ENCODE measurements around the gene MRPL33. TPM values are rescaled to one million over a fixed set of nuclear protein-coding genes. Genes with fewer than 3 reads are reported as not detected.

The MRPL33 gene
- total RNA-seq, 2 donors from 2014 or later, result 99.5 to 118 TPM

GRCh38 chr2:27724905-27725701 is 46.4 kb upstream of the MRPL33 start:
- Histone ChIP-seq H3K9me3 (no peaks in the 10 kb centered on the region), H3K4me3 (no peak overlapping the region), H3K27me3 (replicated peaks; ENCODE audit: insufficient read depth) (no peaks in the 10 kb centered on the region), H3K4me1 (ENCODE audit: control insufficient read depth in 1 of 2, low read depth in 2 of 2) (peaks cover 22 to 67% of the 10 kb centered on the region in 2 donors), H3K27ac (peak overlapping the region; percentile 92 to 98), H3K36me3 (no peaks in the 10 kb centered on the region)
- TF ChIP-seq, protein P1, sequence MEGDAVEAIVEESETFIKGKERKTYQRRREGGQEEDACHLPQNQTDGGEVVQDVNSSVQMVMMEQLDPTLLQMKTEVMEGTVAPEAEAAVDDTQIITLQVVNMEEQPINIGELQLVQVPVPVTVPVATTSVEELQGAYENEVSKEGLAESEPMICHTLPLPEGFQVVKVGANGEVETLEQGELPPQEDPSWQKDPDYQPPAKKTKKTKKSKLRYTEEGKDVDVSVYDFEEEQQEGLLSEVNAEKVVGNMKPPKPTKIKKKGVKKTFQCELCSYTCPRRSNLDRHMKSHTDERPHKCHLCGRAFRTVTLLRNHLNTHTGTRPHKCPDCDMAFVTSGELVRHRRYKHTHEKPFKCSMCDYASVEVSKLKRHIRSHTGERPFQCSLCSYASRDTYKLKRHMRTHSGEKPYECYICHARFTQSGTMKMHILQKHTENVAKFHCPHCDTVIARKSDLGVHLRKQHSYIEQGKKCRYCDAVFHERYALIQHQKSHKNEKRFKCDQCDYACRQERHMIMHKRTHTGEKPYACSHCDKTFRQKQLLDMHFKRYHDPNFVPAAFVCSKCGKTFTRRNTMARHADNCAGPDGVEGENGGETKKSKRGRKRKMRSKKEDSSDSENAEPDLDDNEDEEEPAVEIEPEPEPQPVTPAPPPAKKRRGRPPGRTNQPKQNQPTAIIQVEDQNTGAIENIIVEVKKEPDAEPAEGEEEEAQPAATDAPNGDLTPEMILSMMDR (IDR thresholded peaks at IDR 0.05), result no peak
- peak; percentile 63 for ATAC-seq (ENCODE audit: insufficient number of reproducible peaks, low FRiP score, low read depth)
- DNase-seq (ENCODE audit: low spot score), result no peak

DNA sequence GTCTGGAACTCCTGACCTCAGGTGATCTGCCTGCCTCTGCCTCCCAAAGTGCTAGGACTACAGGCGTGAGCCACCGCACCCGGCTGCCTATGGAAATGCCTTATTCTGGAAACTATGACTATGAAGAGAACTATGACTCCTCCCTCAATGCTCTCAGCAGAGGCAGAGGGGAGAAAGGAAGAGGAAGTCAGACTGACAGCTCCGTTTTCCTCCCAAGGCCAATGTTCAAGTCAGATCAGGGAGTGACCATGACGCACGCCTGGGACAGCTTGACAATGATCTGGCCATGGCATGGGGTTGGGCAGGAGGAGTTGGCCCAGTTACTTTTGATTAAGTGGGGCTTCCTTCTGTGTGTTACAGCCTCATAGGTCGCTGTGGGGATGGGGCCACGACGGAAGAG is 44.3 kb upstream of the MRPL33 start:
- TF ChIP-seq, protein P1 (IDR thresholded peaks at IDR 0.05), result no peak
- Histone ChIP-seq H3K9me3 (no peaks in the 10 kb centered on the region), H3K4me1 (ENCODE audit: control insufficient read depth in 1 of 2, low read depth in 2 of 2) (peaks cover 16 to 45% of the 10 kb centered on the region in 2 donors), H3K36me3 (no peaks in the 10 kb centered on the region), H3K27me3 (replicated peaks; ENCODE audit: insufficient read depth) (no peaks in the 10 kb centered on the region), H3K4me3 (no peak overlapping the region), H3K27ac (peak overlapping the region; percentile 92 to 98)
- ATAC-seq (ENCODE audit: insufficient number of reproducible peaks, low FRiP score, low read depth) (no peak), DNase-seq (ENCODE audit: low spot score) (no peak)

GRCh38 chr2:27728081-27728858 is 43.2 kb upstream of the MRPL33 start:
- no peak for ATAC-seq (ENCODE audit: insufficient number of reproducible peaks, low FRiP score, low read depth)
- Histone ChIP-seq H3K27me3 (replicated peaks; ENCODE audit: insufficient read depth) (no peaks in the 10 kb centered on the region), H3K27ac (no peak overlapping the region), H3K36me3 (no peaks in the 10 kb centered on the region), H3K4me3 (no peak overlapping the region), H3K9me3 (no peaks in the 10 kb centered on the region), H3K4me1 (ENCODE audit: control insufficient read depth in 1 of 2, low read depth in 2 of 2) (peaks cover 16 to 43% of the 10 kb centered on the region in 2 donors)
- TF ChIP-seq, protein P1 (IDR thresholded peaks at IDR 0.05), result no peak
- no peak for DNase-seq (ENCODE audit: low spot score)

DNA sequence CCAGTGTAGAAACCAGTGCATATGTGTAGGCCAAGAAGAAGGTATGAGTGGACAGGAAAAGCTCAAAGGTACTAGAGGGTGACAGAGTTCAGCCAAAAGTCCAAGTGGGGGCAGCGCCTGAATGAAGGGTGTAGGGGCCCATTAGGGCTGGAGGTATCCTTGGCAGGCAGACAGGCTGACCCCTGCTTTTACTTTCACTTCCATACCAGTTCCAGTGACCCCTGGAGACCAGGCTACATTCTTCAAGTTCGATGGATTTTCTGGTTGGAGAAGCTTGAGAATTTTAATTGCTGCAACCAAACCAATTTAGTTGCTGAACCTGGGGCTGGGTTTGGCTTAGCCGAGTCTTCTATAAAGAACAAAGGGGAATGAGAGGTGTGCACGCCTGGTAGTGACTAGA is 42.3 kb upstream of the MRPL33 start:
- DNase-seq (ENCODE audit: low spot score) (no peak), ATAC-seq (ENCODE audit: insufficient number of reproducible peaks, low FRiP score, low read depth) (no peak)
- Histone ChIP-seq H3K4me1 (ENCODE audit: control insufficient read depth in 1 of 2, low read depth in 2 of 2) (peaks cover 13 to 36% of the 10 kb centered on the region in 2 donors), H3K27ac (no peak overlapping the region), H3K4me3 (no peak overlapping the region), H3K36me3 (no peaks in the 10 kb centered on the region), H3K9me3 (no peaks in the 10 kb centered on the region), H3K27me3 (replicated peaks; ENCODE audit: insufficient read depth) (no peaks in the 10 kb centered on the region)
- TF ChIP-seq, protein P1 (IDR thresholded peaks at IDR 0.05), result no peak

DNA sequence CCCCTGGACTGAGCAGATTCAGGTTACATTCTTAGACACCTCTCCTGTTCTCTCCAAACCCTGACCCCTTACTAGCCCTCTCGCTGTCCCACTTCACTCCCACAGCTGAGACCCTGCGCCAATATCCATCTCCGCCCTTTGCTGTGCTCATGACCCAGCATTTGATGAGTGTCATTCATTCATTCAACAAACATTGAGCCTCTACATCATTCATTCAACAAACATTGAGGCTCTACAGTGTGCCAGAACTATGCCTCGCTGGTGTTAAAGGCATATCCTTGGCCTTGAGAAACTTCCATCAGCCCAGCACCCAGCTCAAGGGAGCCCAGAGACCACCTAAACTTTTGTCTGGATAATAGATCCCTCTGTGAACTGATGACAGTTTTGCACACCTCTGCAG is 41.9 kb upstream of the MRPL33 start:
- no peaks in the 10 kb centered on the region for H3K9me3 ChIP-seq
- no peaks in the 10 kb centered on the region for H3K27me3 ChIP-seq (replicated peaks; ENCODE audit: insufficient read depth)
- no peak overlapping the region for H3K27ac ChIP-seq

More for the DNA sequence above, 41.9 kb upstream of the MRPL33 start:
- H3K36me3 ChIP-seq, result no peaks in the 10 kb centered on the region
- no peak overlapping the region for H3K4me3 ChIP-seq
- no peak for ATAC-seq (ENCODE audit: insufficient number of reproducible peaks, low FRiP score, low read depth)
- TF ChIP-seq, protein P1 (IDR thresholded peaks at IDR 0.05), result no peak
- peaks cover 10 to 36% of the 10 kb centered on the region in 2 donors for H3K4me1 ChIP-seq (ENCODE audit: control insufficient read depth in 1 of 2, low read depth in 2 of 2)
- no peak for DNase-seq (ENCODE audit: low spot score)
